ENCODE results near the gene CLDND1.

GRCh38 chr3:98532275-98532637 is 9.6 kb upstream of the CLDND1 start:
- no peak for TF ChIP-seq POLR2A (IDR thresholded peaks at IDR 0.05)
- TF ChIP-seq, protein P1, sequence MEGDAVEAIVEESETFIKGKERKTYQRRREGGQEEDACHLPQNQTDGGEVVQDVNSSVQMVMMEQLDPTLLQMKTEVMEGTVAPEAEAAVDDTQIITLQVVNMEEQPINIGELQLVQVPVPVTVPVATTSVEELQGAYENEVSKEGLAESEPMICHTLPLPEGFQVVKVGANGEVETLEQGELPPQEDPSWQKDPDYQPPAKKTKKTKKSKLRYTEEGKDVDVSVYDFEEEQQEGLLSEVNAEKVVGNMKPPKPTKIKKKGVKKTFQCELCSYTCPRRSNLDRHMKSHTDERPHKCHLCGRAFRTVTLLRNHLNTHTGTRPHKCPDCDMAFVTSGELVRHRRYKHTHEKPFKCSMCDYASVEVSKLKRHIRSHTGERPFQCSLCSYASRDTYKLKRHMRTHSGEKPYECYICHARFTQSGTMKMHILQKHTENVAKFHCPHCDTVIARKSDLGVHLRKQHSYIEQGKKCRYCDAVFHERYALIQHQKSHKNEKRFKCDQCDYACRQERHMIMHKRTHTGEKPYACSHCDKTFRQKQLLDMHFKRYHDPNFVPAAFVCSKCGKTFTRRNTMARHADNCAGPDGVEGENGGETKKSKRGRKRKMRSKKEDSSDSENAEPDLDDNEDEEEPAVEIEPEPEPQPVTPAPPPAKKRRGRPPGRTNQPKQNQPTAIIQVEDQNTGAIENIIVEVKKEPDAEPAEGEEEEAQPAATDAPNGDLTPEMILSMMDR (IDR thresholded peaks at IDR 0.05 in 4 of 5, conservative IDR thresholded peaks at IDR 0.05 in 1 of 5), result no peak
